ENCODE data around the gene CHST3.
A peak's percentile ranks its signal among the peaks of the same experiment; 100 is the strongest.
"Not testable (repeated sequence)": the region's sequence is repeated elsewhere in the genome, so short reads cannot be mapped to it uniquely, and the experiment has no call there.

The CHST3 gene

DNA sequence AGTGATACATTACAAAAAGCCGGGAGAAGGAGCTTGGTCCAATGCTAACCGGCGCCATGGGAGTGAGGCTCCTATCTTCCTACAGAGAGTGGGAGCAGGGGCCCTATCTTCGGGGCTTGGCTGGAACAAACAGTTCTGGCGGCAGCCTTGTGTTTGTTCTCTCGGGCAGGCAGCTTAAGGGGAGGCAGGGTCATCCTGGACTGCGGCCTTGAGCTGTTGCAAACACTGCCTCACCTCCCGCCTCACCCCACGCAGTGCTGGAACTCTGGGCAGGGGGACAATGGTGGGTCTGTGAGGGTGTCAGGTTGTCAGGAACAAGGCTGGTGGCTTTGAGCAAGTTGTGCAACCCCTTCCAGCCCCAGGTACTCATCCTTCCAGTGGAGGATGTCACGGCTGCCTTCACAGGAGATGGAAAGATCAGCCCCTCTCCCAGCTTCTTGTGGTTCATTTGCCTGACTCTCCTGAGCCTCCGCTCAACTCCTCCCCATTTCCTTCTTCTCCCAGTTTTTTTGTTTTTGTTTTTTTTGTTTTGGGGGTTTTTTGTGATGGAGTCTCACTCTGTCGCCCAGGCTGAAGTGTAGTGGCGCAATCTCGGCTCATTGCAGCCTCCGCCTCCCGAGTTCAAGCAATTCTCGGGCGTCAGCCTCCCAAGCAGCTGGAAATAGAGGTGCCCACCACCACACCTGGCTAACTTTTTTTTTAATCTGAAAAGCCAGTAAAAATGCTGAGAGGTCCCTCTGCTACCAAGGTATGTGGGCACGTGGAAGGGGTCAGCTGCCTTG is 66.8 kb downstream of the CHST3 start:
- DNase-seq (ENCODE audit: low read depth, low spot score), result no peak

- DNase-seq (ENCODE audit: low read depth, low spot score), result no peak
Measured at GRCh38 chr10:72031706-72032105, 67.5 kb downstream of the CHST3 start.

DNA sequence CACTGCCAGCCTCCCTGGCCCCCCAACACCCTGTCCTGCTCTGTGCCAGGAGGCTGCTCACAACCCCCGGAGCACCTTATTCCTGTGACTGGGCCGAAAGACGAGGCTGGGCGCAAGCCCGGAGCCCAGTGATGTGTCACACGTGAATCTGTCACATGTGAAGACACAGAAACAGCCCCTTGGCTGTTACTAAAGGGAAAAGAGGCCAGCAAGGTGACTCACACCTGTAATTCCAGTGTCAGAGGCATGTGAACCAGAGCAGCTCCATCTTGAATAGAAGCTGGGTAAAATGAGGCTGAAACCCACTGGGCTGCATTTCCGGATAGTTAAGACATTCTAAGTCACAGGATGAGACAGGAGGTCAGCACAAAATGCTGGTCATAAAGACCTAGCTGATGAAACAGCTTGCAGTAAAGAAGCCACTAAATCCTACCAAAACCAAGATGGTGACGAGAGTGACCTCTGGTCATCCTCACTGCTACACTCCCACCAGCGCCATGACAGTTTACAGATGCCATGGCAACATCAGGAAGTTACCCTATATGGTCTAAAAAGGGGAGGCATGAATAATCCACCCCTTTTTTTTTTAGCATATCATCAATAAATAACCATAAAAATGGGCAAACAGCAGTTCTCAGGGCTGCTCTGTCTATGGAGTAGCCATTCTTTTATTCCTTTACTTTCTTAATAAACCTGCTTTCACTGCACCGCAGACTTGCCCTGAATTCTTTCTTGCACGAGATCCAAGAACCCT is 68.4 kb downstream of the CHST3 start:
- not testable (repeated sequence) for DNase-seq (ENCODE audit: low read depth, low spot score)

GRCh38 chr10:72034040-72034499 is 69.9 kb downstream of the CHST3 start:
- no peak for DNase-seq (ENCODE audit: low read depth, low spot score)

DNA sequence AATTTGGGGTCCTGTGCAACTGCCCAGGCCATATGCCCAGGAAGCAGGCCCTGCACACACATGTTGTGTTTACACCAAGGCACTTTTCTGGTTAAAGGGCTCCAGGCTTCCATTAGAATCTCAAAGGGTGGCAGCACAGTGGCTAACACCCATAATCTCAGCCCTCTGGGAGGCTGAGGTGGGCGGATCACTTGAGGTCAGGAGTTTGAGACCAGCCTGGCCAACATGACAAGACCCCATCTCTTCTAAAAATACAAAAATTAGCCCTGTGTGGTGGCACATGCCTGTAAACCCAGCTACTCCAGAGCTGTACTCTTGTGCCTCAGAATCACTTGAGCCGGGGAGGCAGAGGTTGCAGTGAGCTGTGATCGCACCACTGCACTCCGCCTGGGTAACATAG is 70.6 kb downstream of the CHST3 start:
- no peak for DNase-seq (ENCODE audit: low read depth, low spot score)

DNA sequence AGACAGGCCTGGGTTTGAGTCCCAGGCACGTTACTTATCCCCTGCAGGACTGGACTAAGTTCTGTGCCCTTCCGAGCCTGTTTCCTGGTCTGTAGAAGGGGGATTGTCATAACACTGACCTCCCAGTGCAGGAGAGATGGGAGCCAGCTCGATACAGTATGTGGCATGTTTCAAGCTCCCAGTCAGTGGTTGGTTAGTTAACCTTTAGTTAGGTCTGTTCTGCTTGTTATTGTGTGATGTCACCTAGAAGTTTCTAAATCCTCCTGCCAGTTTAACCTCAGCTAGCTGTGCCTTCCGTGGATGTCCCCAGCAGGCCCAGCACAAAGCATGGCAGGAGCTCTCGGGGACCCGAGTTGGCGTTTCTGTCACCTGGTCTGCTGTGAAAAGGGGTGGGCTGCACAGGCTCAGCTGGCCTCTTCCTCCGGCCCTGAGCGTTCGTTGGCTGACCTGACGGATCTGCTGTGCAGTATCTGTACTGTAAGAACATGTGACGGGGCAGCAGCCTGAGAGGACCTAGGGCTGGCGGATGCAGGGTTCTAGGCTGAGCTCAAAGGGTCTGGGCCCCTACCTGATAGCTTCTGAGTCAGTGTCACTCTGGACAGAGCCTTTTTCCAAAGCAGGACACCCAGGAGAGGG is 71.2 kb downstream of the CHST3 start:
- no peak for DNase-seq (ENCODE audit: low read depth, low spot score)

DNA sequence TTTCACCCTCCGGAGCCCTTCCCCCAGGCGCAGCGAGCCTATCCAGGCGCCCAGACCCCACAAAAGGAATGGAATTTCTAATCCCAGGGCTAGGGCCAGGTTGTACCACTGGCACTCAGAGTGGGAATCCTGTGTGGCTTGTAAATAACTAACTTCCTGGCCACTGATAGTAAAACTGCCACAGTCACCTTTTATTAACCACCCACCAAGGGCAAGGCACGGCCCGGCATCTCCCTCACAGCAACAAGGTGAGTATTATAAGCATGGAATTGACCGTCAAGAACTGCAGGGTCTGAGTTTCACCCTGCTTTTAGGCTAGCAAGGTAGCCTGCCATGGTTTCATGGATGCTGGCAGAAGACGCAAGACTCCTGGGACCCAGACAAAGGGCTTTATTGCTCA is 73.1 kb downstream of the CHST3 start:
- no peak for DNase-seq (ENCODE audit: low read depth, low spot score)

GRCh38 chr10:72037811-72038210 is 73.6 kb downstream of the CHST3 start:
- no peak for DNase-seq (ENCODE audit: low read depth, low spot score)

- DNase-seq (ENCODE audit: low read depth, low spot score), result no peak
Measured at GRCh38 chr10:72038458-72039001, 74.3 kb downstream of the CHST3 start.

GRCh38 chr10:72039377-72039776 is 75.2 kb downstream of the CHST3 start:
- no peak for DNase-seq (ENCODE audit: low read depth, low spot score)

DNA sequence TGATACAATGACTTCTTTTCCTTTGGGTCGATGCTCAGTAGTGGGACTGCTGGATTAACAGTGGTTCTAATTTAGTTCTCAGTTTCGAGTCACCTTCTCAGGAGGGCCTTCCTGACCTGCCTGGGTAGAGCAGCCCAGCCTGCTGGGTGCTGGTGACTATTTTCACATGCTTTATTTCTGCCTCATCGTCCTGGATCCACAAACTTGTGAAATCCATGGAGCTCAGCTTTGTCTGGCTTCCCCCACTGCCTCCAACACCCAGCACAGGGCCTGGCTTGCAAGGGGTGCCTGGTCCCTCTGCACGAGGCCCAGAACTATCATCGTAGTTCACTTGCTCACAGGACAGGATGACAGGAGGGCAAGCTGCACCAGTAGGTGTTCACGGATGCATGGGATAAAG is 77.3 kb downstream of the CHST3 start:
- DNase-seq (ENCODE audit: low read depth, low spot score), result no peak

GRCh38 chr10:72043016-72043834 is 79.0 kb downstream of the CHST3 start:
- no peak for DNase-seq (ENCODE audit: low read depth, low spot score)

- DNase-seq (ENCODE audit: low read depth, low spot score), result no peak
Measured at GRCh38 chr10:72044417-72045041, 80.3 kb downstream of the CHST3 start.

DNA sequence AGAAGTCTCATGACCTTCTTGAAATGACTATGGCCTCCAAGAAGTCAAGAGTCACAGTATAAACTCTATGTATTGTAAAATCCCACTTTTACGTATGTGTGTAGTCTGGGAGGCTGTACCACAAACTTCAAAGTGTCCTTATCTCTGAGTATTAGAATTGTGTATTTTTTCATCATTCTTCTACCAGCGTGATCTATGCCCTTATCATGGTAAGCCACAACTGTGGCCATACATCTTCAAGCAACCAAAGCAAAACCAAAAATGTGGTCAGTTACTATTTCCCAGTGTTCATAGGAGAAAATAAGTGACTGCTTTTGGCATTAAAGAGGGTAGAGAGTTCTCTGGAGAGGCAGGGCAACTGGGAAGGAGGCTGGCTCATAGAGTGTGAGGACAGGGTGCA is 81.4 kb downstream of the CHST3 start:
- no peak for DNase-seq (ENCODE audit: low read depth, low spot score)

DNA sequence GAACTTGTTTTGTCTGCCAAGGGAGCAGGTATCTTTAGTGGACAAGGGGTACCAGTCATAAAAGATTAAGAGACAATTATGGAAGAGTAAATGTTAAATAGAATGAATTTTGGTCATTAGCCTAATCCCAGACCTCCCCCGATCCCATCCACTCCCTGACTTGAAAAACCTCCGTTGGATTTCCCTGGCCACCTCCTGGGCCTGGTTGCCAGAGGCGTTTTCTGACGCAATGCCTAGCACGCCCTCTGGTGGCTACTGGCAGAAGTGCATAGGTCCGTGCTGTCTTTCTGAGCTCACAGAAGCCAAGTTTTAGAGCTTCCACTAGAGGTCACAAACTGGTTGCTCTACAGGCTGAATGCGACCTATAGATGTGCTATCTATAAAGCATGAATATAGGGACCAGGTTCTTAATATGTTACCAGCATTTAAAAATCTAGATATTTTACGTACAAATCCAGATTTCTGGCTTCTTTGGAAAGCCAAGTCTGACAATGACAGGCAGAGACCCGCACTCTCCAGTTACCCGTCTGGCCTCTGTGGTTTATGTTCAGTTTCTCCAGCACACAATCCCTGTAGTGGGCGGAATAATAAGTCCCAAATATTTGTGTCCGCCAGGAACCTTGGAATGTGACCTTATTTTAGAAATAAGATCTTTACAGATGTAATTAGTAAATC is 84.4 kb downstream of the CHST3 start:
- DNase-seq (ENCODE audit: low read depth, low spot score), result peak; percentile 85

DNA sequence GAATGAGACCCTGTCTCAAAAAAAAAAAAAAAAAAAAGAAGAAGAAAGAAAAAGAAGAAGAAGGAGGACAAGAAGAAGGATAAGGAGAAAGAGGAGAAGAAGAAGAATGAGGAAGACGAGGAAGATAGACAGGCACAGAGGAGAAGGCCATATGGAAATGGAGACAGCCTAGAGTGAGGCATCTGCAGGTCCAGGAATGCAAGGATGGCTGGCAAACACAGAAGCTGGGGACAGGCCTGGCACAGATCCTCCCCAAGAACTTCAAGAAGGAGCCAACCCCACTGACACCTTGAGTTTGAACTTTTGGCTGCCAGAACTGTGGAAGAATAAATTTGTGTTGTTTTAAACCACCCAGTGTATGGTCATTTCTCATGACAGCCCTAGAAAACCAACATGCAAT is 85.3 kb downstream of the CHST3 start:
- no peak for DNase-seq (ENCODE audit: low read depth, low spot score)

GRCh38 chr10:72049969-72050781 is 86.0 kb downstream of the CHST3 start:
- DNase-seq (ENCODE audit: low read depth, low spot score), result no peak

GRCh38 chr10:72050873-72051272 is 86.7 kb downstream of the CHST3 start:
- DNase-seq (ENCODE audit: low read depth, low spot score), result no peak

DNA sequence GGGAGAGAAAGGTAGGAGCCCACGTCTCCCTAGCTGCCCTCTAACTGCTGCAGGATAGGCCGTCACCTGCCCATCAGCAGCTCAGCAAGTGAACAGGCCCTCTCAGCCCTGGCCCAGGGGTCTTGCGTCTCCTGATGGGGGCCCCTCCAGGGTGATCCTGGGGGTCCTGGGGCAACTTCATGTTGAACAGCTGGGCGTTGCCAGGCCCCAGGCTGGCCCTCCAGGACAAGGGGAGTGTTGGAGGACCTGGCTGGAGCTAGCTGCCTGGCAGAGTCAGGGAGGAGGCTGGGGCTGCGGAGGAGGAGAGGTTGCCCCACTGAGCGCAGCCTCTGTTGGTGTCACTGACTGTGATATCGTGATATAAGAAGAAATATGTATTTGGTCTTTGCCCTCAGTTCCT is 89.5 kb downstream of the CHST3 start:
- DNase-seq (ENCODE audit: low read depth, low spot score), result no peak

DNA sequence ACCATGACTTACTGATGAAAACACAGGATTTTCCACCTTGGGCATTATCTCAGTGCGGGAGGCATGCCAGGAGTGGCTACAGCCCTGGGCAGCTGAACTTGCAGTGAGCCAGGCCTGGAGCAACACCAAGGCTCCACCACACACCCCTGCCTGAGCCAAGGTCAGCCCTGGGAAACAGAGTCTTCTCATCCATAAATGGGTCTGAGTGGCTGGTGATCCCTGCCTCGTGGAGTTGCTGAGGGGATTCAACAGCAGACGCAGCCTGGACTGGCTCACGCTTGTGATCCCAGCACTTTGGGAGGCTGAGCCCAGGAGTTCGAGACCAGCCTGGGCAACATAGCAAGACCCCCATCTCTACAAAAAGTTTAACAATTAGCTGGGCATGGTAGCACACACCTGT is 91.9 kb downstream of the CHST3 start:
- no peak for DNase-seq (ENCODE audit: low read depth, low spot score)
